Chondrocyte (in vitro differentiated cells): Measurements from ENCODE around the gene TNNT2. TPM values are rescaled to one million over a fixed set of nuclear protein-coding genes. Genes with fewer than 3 reads are reported as not detected.
A peak's percentile ranks its signal among the peaks of the same experiment; 100 is the strongest.

Experiments
- DNase-seq: peaks from one replicate; pipeline ENCODE4 v3.0.0; 2021; ENCODE audit warnings: mixed read lengths, low spot score
- H3K27ac Mint-ChIP-seq: one replicate; pipeline ENCODE4 v1.8.0; 2021; ENCODE audit warnings: mild to moderate bottlenecking, moderate library complexity, mixed read lengths; ENCODE audit not compliant: unreplicated experiment
- H3K27me3 Mint-ChIP-seq: 2 replicates; pipeline ENCODE4 v1.8.0; 2021; ENCODE audit warnings: low read depth, mixed read lengths
- H3K36me3 Mint-ChIP-seq: 2 replicates; pipeline ENCODE4 v1.8.0; 2021; ENCODE audit warnings: low read depth, mixed read lengths
- H3K4me1 Mint-ChIP-seq: 2 replicates; pipeline ENCODE4 v1.8.0; 2021; ENCODE audit warnings: low read depth, mild to moderate bottlenecking, mixed read lengths
- H3K4me3 Mint-ChIP-seq: one replicate; pipeline ENCODE4 v1.8.0; 2021; ENCODE audit warnings: mild to moderate bottlenecking, moderate library complexity, mixed read lengths; ENCODE audit not compliant: unreplicated experiment
- H3K9me3 Mint-ChIP-seq: 2 replicates; pipeline ENCODE4 v1.8.0; 2021; ENCODE audit warnings: low read depth, mixed read lengths
- total RNA-seq: library from RNA; stranded (reverse); gene quantifications from 3 replicates; pipeline ENCODE4 v1.2.1, GENCODE V29; 2021
- TF ChIP-seq, protein P1 (sequence below): fragments of 200-600 bp; sonication (generic); IDR thresholded peaks from 2 replicates; pipeline ENCODE4 v1.5.0; 2021; ENCODE audit warnings: antibody characterized with exemption, mild to moderate bottlenecking, moderate library complexity

TNNT2 gene
- total RNA-seq, 1 donor from 2014 or later, result 21.6 TPM

DNA sequence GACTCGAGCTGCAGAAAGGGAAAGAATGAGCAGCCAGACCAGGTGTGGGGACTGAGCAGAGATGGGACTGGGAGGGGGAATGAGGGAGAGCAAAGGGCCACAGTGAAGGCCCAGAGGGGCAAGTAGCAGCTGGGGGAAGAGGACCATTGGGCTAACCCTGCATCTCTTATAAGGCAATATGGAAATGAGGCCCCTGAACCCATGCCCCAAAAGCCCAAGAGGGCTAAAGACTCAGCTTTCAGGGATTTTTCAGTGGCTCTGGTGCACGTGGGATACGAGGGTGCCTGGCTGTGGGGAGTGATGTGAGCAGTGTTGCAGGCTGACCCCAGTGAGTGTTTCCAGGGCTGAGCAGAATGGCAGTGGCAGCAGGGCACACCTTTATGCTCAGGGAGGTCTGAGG lies 44.5 kb upstream of the TNNT2 start:
- H3K9me3 Mint-ChIP-seq, result no peaks in the 10 kb centered on the region
- no peak for DNase-seq
- peaks cover 31% of the 10 kb centered on the region for H3K4me1 Mint-ChIP-seq
- H3K27me3 Mint-ChIP-seq, result no peaks in the 10 kb centered on the region
- no peak overlapping the region for H3K27ac Mint-ChIP-seq
- TF ChIP-seq, protein P1, sequence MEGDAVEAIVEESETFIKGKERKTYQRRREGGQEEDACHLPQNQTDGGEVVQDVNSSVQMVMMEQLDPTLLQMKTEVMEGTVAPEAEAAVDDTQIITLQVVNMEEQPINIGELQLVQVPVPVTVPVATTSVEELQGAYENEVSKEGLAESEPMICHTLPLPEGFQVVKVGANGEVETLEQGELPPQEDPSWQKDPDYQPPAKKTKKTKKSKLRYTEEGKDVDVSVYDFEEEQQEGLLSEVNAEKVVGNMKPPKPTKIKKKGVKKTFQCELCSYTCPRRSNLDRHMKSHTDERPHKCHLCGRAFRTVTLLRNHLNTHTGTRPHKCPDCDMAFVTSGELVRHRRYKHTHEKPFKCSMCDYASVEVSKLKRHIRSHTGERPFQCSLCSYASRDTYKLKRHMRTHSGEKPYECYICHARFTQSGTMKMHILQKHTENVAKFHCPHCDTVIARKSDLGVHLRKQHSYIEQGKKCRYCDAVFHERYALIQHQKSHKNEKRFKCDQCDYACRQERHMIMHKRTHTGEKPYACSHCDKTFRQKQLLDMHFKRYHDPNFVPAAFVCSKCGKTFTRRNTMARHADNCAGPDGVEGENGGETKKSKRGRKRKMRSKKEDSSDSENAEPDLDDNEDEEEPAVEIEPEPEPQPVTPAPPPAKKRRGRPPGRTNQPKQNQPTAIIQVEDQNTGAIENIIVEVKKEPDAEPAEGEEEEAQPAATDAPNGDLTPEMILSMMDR, result no peak
- H3K4me3 Mint-ChIP-seq, result no peak overlapping the region
- H3K36me3 Mint-ChIP-seq, result no peaks in the 10 kb centered on the region

DNA sequence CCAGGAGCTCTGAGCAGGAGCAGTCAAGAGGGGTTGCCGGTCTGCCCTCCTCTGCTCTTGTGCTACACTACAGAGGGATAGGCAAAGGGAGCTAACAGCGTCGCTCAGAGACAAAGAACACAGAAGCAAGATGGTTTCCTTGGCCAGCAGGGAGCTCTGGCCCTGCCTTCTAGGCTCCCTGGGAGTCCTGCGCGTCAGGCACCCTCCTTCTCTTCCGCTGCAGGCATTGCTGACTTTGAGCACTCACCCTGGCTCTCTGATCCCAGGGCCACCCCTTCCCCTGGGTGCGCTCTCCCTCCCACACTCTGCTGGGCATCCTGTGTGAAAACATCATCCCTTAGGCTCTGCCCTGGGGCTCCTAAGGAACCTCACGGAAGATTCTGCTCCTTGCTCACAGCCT lies 43.6 kb upstream of the TNNT2 start:
- Mint-ChIP-seq H3K36me3 (no peaks in the 10 kb centered on the region), H3K9me3 (no peaks in the 10 kb centered on the region), H3K27me3 (no peaks in the 10 kb centered on the region), H3K4me3 (peak overlapping the region; percentile 50), H3K27ac (peak overlapping the region; percentile 91), H3K4me1 (peaks cover 31% of the 10 kb centered on the region)
- no peak for DNase-seq
- TF ChIP-seq, protein P1, result no peak

DNA sequence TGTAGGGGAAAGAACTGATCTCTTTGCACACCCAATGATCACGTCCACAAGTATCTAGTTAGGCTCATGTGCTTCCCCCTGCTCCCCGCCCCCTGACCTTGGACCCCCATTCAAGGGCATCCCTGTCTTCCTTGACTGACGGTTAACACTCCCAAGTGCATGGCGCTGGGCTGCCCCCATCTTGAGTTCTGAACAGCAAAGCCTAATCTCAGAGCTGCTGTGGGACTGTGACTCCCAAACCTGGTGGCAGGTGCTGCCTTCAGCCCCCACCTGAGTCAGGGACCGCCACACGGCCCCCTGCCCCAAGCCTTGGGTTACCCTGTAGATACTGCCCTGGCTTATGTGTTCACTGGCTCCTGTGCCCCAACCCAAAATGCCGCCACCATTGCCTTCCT lies 43.1 kb upstream of the TNNT2 start:
- no peaks in the 10 kb centered on the region for H3K27me3 Mint-ChIP-seq
- peak overlapping the region; percentile 50 for H3K4me3 Mint-ChIP-seq
- H3K36me3 Mint-ChIP-seq, result no peaks in the 10 kb centered on the region
- H3K9me3 Mint-ChIP-seq, result no peaks in the 10 kb centered on the region
- H3K4me1 Mint-ChIP-seq, result peaks cover 31% of the 10 kb centered on the region
- DNase-seq, result no peak
- TF ChIP-seq, protein P1, result no peak
- H3K27ac Mint-ChIP-seq, result peak overlapping the region; percentile 91

DNA sequence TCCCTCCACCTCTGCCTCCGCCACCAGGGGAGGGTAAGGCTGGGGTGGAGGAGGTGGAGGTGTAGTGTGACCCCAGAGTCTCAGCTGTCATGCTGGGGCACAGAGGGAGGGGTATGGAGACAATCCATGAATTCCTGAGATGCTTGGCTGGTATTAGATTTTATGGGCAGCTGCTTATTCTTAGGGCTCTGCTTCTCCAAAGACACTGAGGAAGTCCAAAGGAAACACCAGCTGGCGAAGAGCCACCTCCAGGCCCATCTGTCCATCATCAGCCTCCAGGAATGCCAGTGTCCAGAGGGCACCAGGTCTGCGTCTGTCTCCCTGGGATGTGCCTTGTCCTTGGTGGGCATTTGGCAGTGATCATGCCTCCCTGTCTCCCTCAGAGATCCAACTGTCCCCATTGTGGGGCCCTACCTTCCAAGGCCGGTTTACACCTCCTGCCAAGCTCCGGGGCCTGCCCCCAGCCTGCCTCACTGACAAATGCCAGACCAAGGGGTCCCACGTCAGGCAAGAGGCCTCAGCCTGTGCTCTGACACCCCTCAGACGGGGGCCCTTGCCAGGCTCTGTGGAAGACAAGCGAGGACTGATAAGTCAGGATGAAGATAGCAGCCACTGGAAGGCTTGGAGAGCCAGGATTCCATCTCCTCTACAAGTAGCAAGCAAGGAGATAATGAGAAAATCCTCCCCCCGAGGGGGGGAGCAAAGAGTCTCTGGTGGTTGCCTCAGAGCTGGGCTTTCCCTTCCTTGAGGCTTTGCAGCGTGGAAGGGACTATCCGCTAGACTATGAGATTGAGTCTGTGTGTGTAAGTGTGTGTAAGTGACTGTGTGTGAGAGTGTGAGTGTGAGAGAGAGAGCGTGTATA lies 42.5 kb upstream of the TNNT2 start:
- H3K4me1 Mint-ChIP-seq, result peaks cover 31% of the 10 kb centered on the region
- H3K9me3 Mint-ChIP-seq, result no peaks in the 10 kb centered on the region
- H3K27ac Mint-ChIP-seq, result peak overlapping the region; percentile 52
- no peaks in the 10 kb centered on the region for H3K36me3 Mint-ChIP-seq
- TF ChIP-seq, protein P1, result no peak
- DNase-seq, result no peak
- H3K4me3 Mint-ChIP-seq, result no peak overlapping the region
- H3K27me3 Mint-ChIP-seq, result peaks cover under 1% of the 10 kb centered on the region

DNA sequence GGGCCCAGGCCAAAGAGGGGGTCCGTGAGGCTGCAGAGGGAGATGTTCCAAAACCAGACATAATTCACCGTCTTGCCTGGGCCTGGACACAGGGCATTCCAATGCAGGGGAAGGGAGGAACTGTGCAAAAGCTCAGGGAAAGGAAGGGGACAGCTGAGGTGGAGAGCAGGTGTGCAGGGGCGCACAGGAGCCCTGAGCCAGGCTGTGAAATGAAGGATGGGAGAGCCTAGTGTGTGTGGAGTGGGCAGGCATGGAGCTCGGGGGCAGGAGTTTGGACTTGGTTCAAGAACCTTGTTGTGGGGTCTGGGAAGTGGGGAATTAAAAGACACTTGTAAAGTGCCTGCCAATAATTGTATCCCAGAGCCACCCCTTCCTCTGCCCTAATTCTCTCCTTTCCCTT lies 41.8 kb upstream of the TNNT2 start:
- Mint-ChIP-seq H3K4me1 (peaks cover 31% of the 10 kb centered on the region), H3K4me3 (no peak overlapping the region), H3K27ac (peak overlapping the region; percentile 52), H3K36me3 (no peaks in the 10 kb centered on the region), H3K27me3 (peaks cover 3% of the 10 kb centered on the region), H3K9me3 (no peaks in the 10 kb centered on the region)
- DNase-seq, result no peak
- TF ChIP-seq, protein P1, result no peak
